Vagina (tissue), 2 donors: Measurements from ENCODE around the gene STK11. TPM values are rescaled to one million over a fixed set of nuclear protein-coding genes. Genes with fewer than 3 reads are reported as not detected.

Experiments used
- DNase-seq, 2 donors: peaks; one replicate each; pipeline ENCODE4 v3.0.0-alpha.2; 2017; ENCODE audit errors: extremely low spot score in 2 of 2
- H3K27ac ChIP-seq: fragments of 200-600 bp; sonication (generic); one replicate; pipeline ENCODE4 v1.5.1; 2019
- H3K27me3 ChIP-seq: fragments of 200-600 bp; sonication (generic); one replicate; pipeline ENCODE4 v1.5.1; 2019
- H3K36me3 ChIP-seq, 2 donors: fragments of 200-600 bp; sonication (generic); one replicate each; pipeline ENCODE4 v1.5.1; 2017 to 2019
- H3K4me1 ChIP-seq: fragments of 200-600 bp; sonication (generic); one replicate; pipeline ENCODE4 v1.5.1; 2019
- H3K4me3 ChIP-seq, 2 donors: fragments of 200-600 bp; sonication (generic); 1 replicate in 1 of 2; 2 replicates in 1 of 2; pipeline ENCODE4 v1.5.1; 2016 to 2019
- H3K9me3 ChIP-seq: fragments of 200-600 bp; sonication (generic); one replicate; pipeline ENCODE4 v1.5.1; 2019
- CTCF ChIP-seq, 3 experiments: fragments of 450-650 bp in 2 of 3; fragments of 200-600 bp in 1 of 3; sonication (generic) in 1 of 3; IDR thresholded peaks; one replicate each; pipeline ENCODE4 v1.5.1; 2017 to 2019; ENCODE audit warnings: antibody characterized with exemption in 3 of 3, mild to moderate bottlenecking in 2 of 3, moderate library complexity in 2 of 3
- POLR2A ChIP-seq, 2 donors: fragments of 450-650 bp; IDR thresholded peaks; one replicate each; pipeline ENCODE4 v1.6.1; 2017; ENCODE audit warnings: antibody characterized with exemption in 2 of 2, mild to moderate bottlenecking in 2 of 2, moderate library complexity in 2 of 2
- POLR2AphosphoS5 ChIP-seq, 2 donors: sonication (generic); formaldehyde crosslinking; IDR thresholded peaks; one replicate each; pipeline ENCODE4 v1.9.0; 2017; ENCODE audit warnings: antibody characterized with exemption in 2 of 2, mild to moderate bottlenecking in 2 of 2, low read depth in 1 of 2; ENCODE audit not compliant: insufficient read depth in 1 of 2
- intact Hi-C: fragments of 100-400 bp; cut with DNase I; formaldehyde crosslinking; loops from one replicate; pipeline ENCODE4 v1.15.1; 2023
- total RNA-seq: library from RNA; depleted of rRNA; stranded (reverse); fragments of >200 nt; gene quantifications from one replicate; pipeline ENCODE4 v1.2.3, GENCODE V29; 2016

The STK11 gene
- total RNA-seq, 1 donor from 2014 or later: 54.5 TPM

- H3K9me3 ChIP-seq: no peaks in the 10 kb centered on the region
- TF ChIP-seq POLR2A (IDR thresholded peaks at IDR 0.05): no peak
- peak in 1 of 2 donors; percentile 40 for TF ChIP-seq POLR2AphosphoS5 (IDR thresholded peaks at IDR 0.05; ENCODE audit: insufficient read depth in 1 of 2, low read depth in 1 of 2)
- TF ChIP-seq CTCF (IDR thresholded peaks at IDR 0.05): no peak
- peaks cover 0 to 19% of the 10 kb centered on the region in 2 donors for H3K36me3 ChIP-seq
- intact Hi-C loops: no loop called here
- no peaks in the 10 kb centered on the region for H3K27me3 ChIP-seq
- H3K4me1 ChIP-seq: peaks cover 58% of the 10 kb centered on the region
- H3K27ac ChIP-seq: peak overlapping the region; percentile 100
- H3K4me3 ChIP-seq: peak overlapping the region; percentile 79 to 85
- DNase-seq: no peak
Measured at GRCh38 chr19:1250437-1251260, 45.1 kb downstream of the STK11 start.

- intact Hi-C loops: loop anchor here (1.0 kb wide), 1 partner anchor 10 kb away; no protein-coding TSS in a partner anchor
- H3K9me3 ChIP-seq: no peaks in the 10 kb centered on the region
- H3K4me1 ChIP-seq: peaks cover 58% of the 10 kb centered on the region
- no peaks in the 10 kb centered on the region for H3K27me3 ChIP-seq
- DNase-seq: no peak
- peak in 1 of 2 donors; percentile 49 for TF ChIP-seq POLR2AphosphoS5 (IDR thresholded peaks at IDR 0.05; ENCODE audit: insufficient read depth in 1 of 2, low read depth in 1 of 2)
- TF ChIP-seq POLR2A (IDR thresholded peaks at IDR 0.05): no peak
- peak overlapping the region; percentile 100 for H3K27ac ChIP-seq
- peak overlapping the region; percentile 79 to 85 for H3K4me3 ChIP-seq
- peaks cover 0 to 29% of the 10 kb centered on the region in 2 donors for H3K36me3 ChIP-seq
Measured at GRCh38 chr19:1251330-1252220, 46.0 kb downstream of the STK11 start.

GRCh38 chr19:1252221-1252820 lies 46.7 kb downstream of the STK11 start:
- H3K36me3 ChIP-seq: peaks cover 0 to 36% of the 10 kb centered on the region in 2 donors

GRCh38 chr19:1252821-1253513 lies 47.4 kb downstream of the STK11 start:
- peaks cover 0 to 43% of the 10 kb centered on the region in 2 donors for H3K36me3 ChIP-seq
- peak overlapping the region; percentile 100 for H3K27ac ChIP-seq
- TF ChIP-seq CTCF (IDR thresholded peaks at IDR 0.05) (peak in 1 of 3 experiments; percentile 5), POLR2AphosphoS5 (IDR thresholded peaks at IDR 0.05; ENCODE audit: insufficient read depth in 1 of 2, low read depth in 1 of 2) (peak; percentile 18 to 70), POLR2A (IDR thresholded peaks at IDR 0.05) (no peak)
- no peak for DNase-seq
- peak overlapping the region; percentile 79 to 85 for H3K4me3 ChIP-seq
- intact Hi-C loops: loop anchor here (1.0 kb wide), 1 partner anchor 8 kb away; no protein-coding TSS in a partner anchor
- H3K9me3 ChIP-seq: no peaks in the 10 kb centered on the region
- H3K27me3 ChIP-seq: no peaks in the 10 kb centered on the region
- H3K4me1 ChIP-seq: peaks cover 62% of the 10 kb centered on the region

More at GRCh38 chr19:1252221-1252820, 46.7 kb downstream of the STK11 start:
- TF ChIP-seq POLR2A (IDR thresholded peaks at IDR 0.05) (no peak), CTCF (IDR thresholded peaks at IDR 0.05) (no peak), POLR2AphosphoS5 (IDR thresholded peaks at IDR 0.05; ENCODE audit: insufficient read depth in 1 of 2, low read depth in 1 of 2) (peak; percentile 46 to 86)
- Histone ChIP-seq H3K9me3 (no peaks in the 10 kb centered on the region), H3K27ac (peak overlapping the region; percentile 100), H3K27me3 (no peaks in the 10 kb centered on the region), H3K4me3 (peak overlapping the region; percentile 79 to 85), H3K4me1 (peaks cover 62% of the 10 kb centered on the region)
- intact Hi-C loops: loop anchor here (1.0 kb wide), 1 partner anchor 9 kb away; no protein-coding TSS in a partner anchor
- no peak for DNase-seq
